CMK (cell line): ENCODE measurements around the gene SLC8A2.

Experiments used
- DNase-seq: peaks from one replicate; pipeline ENCODE4 v3.0.0-alpha.2; 2010; ENCODE audit warnings: low read depth

Gene SLC8A2

DNA sequence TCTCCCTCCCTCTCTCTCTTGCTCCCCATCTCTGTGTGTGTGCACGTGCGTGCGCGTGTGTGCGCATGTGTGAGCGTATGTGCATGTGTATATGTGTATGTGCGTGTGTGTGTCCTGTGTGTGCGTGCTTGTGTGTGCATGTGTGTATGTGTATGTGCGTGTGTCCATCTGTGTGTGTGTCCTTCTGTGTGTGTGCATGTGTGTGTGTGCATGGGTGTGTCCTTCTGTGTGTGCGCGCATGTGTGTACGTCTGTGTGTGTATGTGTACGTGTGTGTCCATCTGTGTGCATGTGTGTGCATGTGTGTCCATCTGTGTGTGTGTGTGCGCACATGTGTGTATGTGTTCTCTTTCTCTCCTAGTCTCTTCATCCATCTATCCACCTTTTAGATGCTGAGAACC is 12.2 kb downstream of the SLC8A2 start:
- DNase-seq: no peak

DNA sequence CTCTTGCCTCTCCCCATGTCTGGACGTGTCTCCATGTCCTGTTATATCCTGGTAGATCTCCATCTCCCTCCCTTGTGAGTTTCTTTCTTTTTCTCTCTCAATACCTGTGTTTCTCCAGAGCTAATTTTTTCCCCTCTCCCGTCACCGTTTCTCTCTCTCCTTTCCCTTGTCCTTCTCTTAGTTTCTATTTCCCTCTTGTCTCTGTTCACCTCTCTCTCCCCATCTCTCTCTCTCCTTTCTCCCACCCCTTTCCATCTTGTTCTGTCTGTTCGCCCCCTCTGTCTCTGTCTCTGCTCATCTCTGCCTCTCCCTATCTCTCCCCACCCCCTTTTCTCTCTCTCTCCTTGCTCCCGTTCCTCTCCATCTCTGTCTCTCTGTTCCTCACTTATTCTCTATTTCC is 13.0 kb downstream of the SLC8A2 start:
- no peak for DNase-seq

GRCh38 chr19:47456721-47457474 is 14.8 kb downstream of the SLC8A2 start:
- no peak for DNase-seq

DNA sequence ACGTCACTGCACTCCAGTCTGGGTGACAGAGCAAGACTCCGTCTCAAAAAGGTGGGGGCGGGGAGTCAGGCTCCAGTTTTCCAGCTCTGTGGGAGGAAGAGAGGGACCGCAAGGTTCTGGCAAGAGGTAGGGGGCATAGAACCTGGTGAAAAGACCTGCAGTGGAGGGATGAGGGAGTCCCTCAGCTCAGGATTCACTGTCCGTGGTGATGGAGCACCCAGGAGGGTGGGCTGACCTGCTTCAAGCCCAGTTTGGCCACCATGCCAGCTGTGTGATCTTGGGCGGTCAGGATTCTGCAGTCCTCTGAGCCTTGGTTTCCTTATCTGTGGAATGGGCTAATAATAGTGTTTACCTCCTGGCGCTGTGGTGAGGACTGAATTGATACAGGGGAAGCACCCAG is 21.2 kb downstream of the SLC8A2 start:
- DNase-seq: no peak

DNA sequence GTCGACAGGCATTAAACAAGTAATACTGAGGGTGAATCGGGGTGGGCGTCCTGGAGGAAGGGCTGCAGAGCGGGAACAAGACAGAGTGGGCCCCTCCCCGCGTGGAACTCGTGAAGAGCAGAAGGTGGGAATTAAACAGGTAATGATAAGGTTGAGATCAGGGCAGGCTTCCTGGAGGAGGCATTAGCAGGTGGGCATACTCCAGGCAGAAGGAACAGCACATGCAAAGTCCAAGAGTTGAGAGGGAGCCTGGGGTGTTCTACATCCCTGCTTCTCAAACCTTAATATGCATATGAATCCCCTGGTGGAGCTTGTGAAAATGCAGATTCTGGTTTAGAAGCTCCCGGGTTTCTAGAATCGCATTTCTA is 23.3 kb downstream of the SLC8A2 start:
- no peak for DNase-seq

DNA sequence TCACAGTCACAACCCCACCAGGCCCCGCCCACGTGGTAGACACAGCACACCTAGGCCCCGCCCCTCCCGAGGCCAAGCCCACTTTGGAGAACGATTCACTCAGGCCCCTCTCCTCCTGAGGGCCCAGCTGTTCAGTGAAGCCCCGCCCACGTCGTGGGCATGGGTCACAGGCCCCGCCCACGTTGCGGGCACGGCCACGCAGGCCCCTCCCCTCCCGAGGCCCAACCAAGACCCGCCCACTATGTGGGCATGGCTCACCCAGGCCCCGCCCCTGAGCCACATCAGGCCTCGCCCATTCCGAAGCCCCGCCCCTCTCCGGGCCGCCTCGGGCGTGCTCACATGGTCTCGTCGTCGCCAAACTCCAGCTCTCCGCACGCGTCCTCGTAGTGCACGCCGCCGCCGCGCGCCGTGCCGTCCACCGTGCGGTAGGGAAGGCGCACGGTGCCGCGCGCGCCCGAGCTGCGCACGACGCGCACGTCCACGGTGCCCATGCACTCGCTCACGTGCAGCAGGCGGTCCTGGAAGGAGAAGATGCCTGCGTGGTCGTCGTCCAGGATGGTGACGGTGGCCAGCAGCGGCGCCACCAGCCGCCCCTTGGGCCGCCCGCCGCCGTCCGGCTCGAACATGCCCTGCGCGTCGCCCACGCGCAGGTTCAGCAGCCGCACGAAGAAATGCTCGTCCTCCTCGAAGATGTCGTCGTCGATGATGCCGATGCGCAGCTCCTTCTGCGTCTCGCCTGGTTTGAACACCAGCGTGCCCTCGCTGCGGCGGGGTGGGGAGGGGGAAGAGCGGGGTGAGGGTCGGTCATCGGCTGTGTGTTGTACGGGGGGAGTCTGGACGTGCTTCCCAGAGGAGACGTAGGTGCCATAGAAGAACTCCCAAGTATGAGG is 24.0 kb downstream of the SLC8A2 start:
- peak; percentile 74 for DNase-seq

GRCh38 chr19:47446534-47447469 is 24.9 kb downstream of the SLC8A2 start:
- DNase-seq: peak; percentile 73

DNA sequence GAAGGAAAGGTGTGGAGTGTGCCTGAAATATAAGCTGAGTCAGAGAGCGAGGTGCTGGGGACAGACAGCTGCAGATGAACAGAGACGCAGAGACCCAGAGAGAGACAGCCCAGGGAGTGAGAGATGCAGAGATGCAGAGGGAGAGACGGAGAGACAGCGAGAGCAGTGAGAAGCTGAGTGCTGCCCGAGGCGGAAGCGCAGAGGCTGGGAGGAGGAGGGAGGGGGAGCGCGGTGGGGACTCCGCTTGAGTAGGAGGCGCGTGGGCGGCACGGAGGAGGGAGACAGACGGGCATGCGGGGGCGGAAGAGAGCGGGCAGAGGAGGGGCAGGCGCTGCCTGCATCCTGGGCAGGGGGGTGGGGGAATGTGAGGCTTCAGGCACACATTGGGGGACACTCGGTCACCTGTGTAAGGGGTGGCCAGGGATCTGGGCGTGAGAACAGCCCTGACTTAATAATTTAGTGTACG is 25.7 kb downstream of the SLC8A2 start:
- peak; percentile 77 for DNase-seq

DNA sequence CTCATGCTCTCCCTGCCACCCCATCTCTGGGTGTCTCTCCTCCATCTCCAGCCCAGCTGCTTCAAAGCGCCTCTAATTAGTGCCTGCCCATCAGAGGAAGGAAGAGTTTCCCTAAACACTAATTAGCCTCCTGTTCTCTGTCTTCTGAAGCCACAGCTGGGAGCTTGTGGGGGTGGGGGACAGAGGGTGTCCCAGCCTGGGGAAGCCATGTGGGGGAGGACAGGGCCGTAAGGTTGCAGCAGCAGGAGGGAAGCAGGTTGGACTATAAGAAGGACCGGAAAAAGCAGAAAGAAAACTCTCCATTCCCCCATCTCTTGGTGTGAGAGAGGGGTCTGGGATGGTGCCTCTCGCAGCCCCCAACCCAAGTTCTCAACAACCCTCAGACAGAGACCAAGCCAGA is 26.2 kb downstream of the SLC8A2 start:
- no peak for DNase-seq

- DNase-seq: no peak
Measured at GRCh38 chr19:47444388-47444821, 27.3 kb downstream of the SLC8A2 start.

DNA sequence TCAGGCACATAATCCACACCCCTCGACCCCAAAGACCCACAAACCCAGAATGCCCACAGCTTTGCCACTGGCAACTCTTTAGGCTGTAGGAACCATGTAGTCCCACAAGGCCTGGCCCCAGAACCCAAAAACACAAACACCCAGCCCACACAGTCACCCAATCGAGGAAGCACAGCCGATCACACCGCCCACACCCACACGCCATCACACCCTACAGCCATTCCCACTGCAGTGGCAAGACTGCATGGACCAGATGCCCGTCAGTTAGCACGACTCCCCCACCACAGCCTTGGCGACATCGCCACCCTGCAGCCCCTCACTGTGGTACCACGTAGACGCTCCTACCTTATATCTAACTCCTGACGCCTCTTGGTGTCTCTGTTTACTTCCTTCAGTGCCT is 28.4 kb downstream of the SLC8A2 start:
- DNase-seq: no peak

- no peak for DNase-seq
Measured at GRCh38 chr19:47438793-47439220, 32.9 kb downstream of the SLC8A2 start.

DNA sequence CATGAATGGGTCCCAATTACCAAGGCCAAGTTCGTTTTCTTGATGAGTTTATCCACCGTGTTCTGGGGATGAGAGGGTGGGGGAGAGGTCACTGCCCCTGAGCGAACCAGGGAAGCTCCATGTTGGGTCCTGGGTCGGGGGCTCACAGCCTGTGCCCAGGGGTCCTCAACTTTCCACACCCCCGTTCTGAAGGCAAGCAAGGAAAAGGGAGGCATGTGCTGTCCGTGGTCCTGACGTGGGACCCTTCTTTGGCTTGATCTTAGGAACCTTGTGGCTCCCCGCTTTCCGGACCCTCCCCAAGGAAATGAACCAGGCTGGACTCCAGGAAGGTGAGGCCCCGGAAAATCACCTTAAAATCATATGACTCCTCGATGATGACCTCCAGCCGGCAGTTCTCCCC is 34.2 kb downstream of the SLC8A2 start:
- no peak for DNase-seq

DNA sequence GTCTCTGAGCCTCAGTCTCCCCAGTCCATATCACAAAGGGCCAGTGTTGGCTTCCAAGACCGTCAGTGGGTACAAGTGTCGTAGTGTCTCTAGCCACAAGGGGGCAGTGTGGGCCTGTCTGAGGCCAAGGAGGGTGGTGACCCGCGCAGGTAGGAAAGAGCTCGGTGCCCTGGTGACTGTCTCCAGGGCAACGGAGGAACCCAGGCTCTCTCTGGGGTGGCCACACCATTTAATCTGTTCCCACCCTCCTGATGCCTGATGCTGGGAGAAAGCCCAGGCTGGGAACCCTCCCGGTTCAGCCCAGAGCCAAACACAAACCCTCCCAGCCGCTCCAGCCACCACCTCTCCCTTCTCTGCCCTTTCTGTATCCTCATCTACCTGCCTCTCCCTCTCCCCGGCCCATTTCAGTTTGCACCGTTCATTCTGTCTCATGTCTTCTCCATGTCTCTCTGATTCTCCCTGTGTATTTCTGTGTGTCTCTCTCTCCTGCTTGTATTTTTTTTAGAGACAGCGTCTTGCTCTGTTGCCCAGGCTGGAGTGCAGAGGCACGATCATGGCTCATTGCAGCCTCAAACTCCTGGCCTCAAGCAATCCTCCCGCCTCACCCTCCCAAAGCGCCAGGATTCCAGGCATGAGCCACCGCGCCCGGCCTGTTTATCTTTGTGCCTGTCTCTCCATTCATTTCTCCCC is 34.8 kb downstream of the SLC8A2 start:
- DNase-seq: no peak

- DNase-seq: no peak
Measured at GRCh38 chr19:47435883-47436417, 35.7 kb downstream of the SLC8A2 start.

GRCh38 chr19:47435196-47435595 is 36.5 kb downstream of the SLC8A2 start:
- DNase-seq: no peak

DNA sequence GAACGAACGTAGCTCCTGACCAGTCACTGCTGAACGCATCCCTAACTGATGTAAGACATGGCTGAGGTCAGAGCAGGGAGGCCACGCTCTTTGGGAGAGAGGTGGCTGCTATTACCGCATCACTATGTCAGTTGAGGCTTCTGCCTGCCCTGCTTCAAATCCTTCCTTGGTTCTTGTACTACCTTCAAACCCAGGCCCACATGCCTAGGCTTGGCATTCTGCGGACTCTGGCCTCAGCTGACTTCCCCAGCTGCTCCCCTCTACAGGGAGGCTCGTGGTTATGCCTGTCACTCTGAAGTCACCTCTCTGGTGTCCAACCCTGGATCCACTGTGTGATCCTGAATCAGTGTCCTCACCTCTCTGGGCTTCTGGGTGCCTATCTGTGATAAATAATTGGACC is 37.6 kb downstream of the SLC8A2 start:
- no peak for DNase-seq

DNA sequence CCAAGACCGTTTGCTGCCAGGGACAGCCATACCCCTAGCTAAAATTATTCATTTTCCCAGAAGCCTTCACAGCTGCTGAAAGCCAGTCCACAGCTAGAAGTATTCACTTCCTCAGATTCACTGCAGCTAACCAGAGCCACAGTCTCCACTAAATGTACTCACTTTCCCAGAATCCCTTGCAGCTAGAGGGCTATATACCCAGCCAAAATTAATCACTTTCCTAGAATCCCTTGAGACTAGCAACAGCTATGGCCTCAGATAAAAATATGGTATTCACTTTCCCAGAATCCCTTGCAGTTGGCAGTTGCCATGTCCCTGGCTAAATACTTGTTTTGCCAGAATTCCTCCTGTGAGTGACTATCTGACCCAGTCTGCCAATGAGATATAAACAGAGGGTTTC is 38.6 kb downstream of the SLC8A2 start:
- no peak for DNase-seq

DNA sequence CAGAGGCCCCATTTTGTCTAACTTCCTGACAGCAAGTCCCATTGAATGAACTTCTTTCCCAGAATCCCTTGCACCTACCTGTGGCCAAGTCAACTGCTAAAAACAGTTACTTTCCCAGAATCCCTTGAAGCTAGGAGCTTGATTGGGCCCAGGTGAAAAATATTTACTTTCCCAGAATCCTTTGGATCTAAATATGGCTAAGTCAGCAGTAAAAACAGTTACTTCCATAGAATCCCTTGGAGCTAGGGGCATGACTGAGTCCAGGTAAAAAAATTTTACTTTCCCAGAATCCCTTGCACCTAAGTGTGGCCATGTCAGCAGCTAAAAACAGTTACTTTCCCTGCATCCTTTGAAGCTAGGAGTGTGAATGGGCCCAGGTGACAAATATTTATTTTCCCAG is 39.2 kb downstream of the SLC8A2 start:
- no peak for DNase-seq

DNA sequence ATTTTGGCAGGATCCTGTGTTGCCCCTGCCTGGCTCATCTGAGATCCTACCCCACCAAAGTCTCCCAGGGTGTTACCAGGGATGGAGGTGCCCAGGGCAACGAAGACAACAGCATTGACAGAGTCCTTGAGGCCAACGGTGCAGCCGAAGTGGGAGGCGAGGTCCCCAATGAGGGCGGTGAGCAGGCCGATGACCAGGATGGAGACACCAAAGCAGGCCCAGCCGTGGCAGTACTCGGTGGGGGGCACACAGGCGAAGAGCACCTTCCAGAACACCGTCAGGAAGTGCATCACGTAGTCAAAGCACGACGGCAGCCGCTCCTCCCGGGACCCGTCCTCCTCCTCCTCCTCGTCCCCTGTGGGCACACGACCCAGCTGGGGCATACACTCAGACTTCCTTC is 39.6 kb downstream of the SLC8A2 start:
- no peak for DNase-seq
